Activated CD8-positive, alpha-beta T cell treated with anti-CD3 and anti-CD28 coated beads for 36 hours (primary cell): ENCODE data around the gene NBEA. TPM values are rescaled to one million over a fixed set of nuclear protein-coding genes. Genes with fewer than 3 reads are reported as not detected.

Source experiments
- ATAC-seq: fragments of 200-7000 bp; cut with Tn5 transposase; one replicate; pipeline ENCODE4 v1.10.0; 2021; ENCODE audit warnings: mild to moderate bottlenecking, moderate library complexity
- CTCF ChIA-PET: fragments of 350-600 bp; sonication (Branson Sonifier 250); formaldehyde crosslinking; loops from one replicate; lab custom pipeline; 2021; ENCODE audit warnings: antibody characterized with exemption; lab: Charles Lee
- POLR2A ChIA-PET: fragments of 350-600 bp; sonication (Branson Sonifier 250); formaldehyde crosslinking; loops from one replicate; lab custom pipeline; 2021; ENCODE audit warnings: antibody characterized with exemption; lab: Charles Lee
- DNase-seq: peaks from one replicate; pipeline ENCODE4 v3.0.0-alpha.2; 2020
- H3K27ac Mint-ChIP-seq: one replicate; pipeline ENCODE4 v1.8.0; 2021; ENCODE audit warnings: mild to moderate bottlenecking, mixed read lengths
- H3K27me3 Mint-ChIP-seq: one replicate; pipeline ENCODE4 v1.8.0; 2021; ENCODE audit warnings: mixed read lengths
- H3K36me3 Mint-ChIP-seq: one replicate; pipeline ENCODE4 v1.8.0; 2021; ENCODE audit warnings: low read depth, mixed read lengths
- H3K4me1 Mint-ChIP-seq: one replicate; pipeline ENCODE4 v1.8.0; 2021; ENCODE audit warnings: low read depth, mixed read lengths
- H3K4me3 Mint-ChIP-seq: one replicate; pipeline ENCODE4 v1.8.0; 2021; ENCODE audit warnings: mild to moderate bottlenecking, moderate library complexity, mixed read lengths
- H3K9me3 Mint-ChIP-seq: one replicate; pipeline ENCODE4 v1.8.0; 2021; ENCODE audit warnings: mixed read lengths
- intact Hi-C: fragments of 100-400 bp; cut with micrococcal nuclease; formaldehyde crosslinking; loops from one replicate; pipeline ENCODE4 v1.10.0; 2022
- total RNA-seq, 2 experiments: library from RNA; stranded (reverse); gene quantifications; one replicate each; pipeline ENCODE4 v1.2.3, GENCODE V29; 2021
- TF ChIP-seq, protein P1 (sequence below): fragments of 200-600 bp; IDR thresholded peaks from one replicate; pipeline ENCODE4 v1.8.0; 2022; ENCODE audit warnings: antibody characterized with exemption, mild to moderate bottlenecking

Gene NBEA
- total RNA-seq, 2 experiments from 2014 or later = 0.38 to 0.60 TPM

DNA sequence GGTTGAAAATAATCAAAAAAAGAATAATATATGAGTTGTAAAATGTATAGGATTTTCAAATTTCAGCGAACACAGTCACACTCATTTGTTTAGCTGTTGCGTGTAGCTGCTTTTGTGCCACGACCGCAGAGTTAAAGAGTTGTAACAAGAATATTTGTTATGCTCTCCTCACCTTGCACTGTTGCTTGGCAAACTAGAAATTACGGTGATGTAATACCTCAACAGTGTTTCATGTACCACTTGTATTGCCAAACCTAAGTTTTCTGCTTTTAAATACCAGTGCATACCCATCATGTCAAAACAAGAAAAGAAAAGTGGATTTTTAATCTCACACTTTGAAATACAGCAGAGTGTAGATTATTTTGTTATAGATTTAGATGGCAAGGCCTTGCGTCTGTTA lies 201.1 kb downstream of the NBEA start:
- no peaks in the 10 kb centered on the region for H3K9me3 Mint-ChIP-seq
- H3K27ac Mint-ChIP-seq = no peak overlapping the region
- ChIA-PET CTCF (no interaction called here), POLR2A (no interaction called here)
- H3K4me1 Mint-ChIP-seq = peaks cover 5% of the 10 kb centered on the region
- TF ChIP-seq, protein P1, sequence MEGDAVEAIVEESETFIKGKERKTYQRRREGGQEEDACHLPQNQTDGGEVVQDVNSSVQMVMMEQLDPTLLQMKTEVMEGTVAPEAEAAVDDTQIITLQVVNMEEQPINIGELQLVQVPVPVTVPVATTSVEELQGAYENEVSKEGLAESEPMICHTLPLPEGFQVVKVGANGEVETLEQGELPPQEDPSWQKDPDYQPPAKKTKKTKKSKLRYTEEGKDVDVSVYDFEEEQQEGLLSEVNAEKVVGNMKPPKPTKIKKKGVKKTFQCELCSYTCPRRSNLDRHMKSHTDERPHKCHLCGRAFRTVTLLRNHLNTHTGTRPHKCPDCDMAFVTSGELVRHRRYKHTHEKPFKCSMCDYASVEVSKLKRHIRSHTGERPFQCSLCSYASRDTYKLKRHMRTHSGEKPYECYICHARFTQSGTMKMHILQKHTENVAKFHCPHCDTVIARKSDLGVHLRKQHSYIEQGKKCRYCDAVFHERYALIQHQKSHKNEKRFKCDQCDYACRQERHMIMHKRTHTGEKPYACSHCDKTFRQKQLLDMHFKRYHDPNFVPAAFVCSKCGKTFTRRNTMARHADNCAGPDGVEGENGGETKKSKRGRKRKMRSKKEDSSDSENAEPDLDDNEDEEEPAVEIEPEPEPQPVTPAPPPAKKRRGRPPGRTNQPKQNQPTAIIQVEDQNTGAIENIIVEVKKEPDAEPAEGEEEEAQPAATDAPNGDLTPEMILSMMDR = no peak
- peaks cover 2% of the 10 kb centered on the region for H3K36me3 Mint-ChIP-seq
- no peak overlapping the region for H3K4me3 Mint-ChIP-seq
- no peaks in the 10 kb centered on the region for H3K27me3 Mint-ChIP-seq
- intact Hi-C loops = no loop called here
- DNase-seq (no peak), ATAC-seq (no peak)

DNA sequence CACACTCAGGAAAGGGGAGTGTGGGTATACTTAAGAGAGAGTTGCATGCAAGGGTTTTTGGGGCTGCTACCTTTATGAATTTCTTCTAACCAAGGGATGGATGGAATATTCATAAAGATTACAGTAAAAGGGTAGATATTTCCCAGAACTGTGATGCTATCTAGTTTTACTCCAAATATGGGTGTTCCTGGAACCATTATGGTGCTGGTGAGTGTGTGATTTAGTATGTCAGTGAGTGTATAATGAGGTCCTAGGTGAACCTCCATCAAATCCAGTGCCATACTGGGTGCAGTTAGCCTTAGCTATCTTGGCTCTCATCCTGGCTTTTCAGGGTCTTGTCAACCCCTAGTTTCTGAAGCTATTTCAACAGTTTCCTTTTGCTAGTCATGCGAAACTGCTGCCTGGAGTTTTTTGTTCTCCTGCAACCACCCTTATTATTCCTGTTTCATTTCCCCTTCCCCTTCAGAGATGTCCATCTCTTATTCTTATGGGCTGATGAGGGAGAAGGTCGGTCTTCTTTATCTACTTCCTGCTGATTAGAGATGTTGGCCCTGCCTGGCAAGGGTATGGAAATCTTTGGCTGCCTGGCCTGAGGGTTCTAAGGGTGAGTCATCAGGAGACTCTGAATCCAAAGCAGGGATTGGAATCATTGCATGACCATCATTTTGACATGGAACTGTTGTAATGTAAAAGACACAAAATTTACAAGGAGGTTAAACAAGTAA lies 202.3 kb downstream of the NBEA start:
- no peak overlapping the region for H3K27ac Mint-ChIP-seq
- DNase-seq (no peak), ATAC-seq (no peak)
- peaks cover 5% of the 10 kb centered on the region for H3K4me1 Mint-ChIP-seq
- intact Hi-C loops = no loop called here
- TF ChIP-seq, protein P1 = no peak
- POLR2A ChIA-PET = no interaction called here
- CTCF ChIA-PET = no interaction called here
- H3K36me3 Mint-ChIP-seq = peaks cover 2% of the 10 kb centered on the region
- no peaks in the 10 kb centered on the region for H3K9me3 Mint-ChIP-seq
- H3K4me3 Mint-ChIP-seq = no peak overlapping the region
- H3K27me3 Mint-ChIP-seq = no peaks in the 10 kb centered on the region

DNA sequence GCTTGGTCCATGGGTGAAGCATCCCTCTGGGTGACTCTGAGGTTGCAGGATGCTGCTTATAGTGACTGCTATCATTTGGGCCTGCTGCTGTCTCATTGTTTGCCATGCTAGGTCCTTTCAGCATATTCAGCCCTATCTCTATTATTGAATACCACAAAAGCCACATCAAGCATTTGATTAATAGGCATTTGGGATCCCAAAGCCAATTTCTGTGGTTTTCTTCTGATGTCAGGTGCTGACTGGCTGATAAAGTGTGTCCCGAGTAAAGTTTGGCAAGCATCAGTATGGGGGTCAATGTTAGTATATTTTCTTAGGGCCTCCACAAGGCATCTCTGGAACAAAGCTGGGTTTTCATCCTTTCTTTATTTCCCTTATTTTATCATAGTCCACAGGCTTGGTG lies 204.6 kb downstream of the NBEA start:
- H3K27me3 Mint-ChIP-seq = no peaks in the 10 kb centered on the region
- CTCF ChIA-PET = no interaction called here
- ATAC-seq (no peak), DNase-seq (no peak)
- TF ChIP-seq, protein P1 = no peak
- no peak overlapping the region for H3K4me3 Mint-ChIP-seq
- H3K4me1 Mint-ChIP-seq = no peaks in the 10 kb centered on the region
- POLR2A ChIA-PET = no interaction called here
- no peaks in the 10 kb centered on the region for H3K36me3 Mint-ChIP-seq
- H3K9me3 Mint-ChIP-seq = no peaks in the 10 kb centered on the region
- intact Hi-C loops = no loop called here
- no peak overlapping the region for H3K27ac Mint-ChIP-seq

DNA sequence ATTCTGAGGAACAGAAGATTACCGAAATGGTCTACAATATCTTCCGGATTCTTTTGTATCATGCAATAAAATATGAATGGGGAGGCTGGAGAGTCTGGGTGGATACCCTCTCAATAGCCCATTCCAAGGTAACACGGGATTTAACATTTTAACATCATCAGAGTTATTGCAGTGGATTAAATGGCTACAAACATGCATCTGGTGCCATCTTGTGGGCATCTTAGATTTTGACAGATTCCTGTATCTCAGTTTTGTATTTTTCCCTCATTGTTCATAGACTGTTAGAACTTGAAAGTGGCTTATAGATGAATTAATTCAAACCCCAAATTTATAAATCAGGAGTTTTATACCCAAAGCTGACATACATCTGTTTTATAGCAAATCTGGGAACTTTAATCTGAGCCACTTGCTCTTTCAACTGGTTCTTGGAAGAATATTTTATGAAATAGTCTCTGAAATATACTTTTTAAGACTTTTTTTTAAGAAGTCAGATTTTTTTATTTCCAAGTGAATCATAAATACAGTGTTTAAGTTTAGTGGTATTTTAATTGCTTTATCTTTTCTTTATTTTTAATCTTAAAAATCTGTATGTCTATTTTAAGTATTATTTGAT lies 215.2 kb downstream of the NBEA start:
- DNase-seq (peak; percentile 40), ATAC-seq (peak; percentile 51)
- intact Hi-C loops = no loop called here
- H3K4me3 Mint-ChIP-seq = no peak overlapping the region
- TF ChIP-seq, protein P1 = peak; percentile 76
- CTCF ChIA-PET = interaction anchor here (1.2 to 1.8 kb wide), 2 partner anchors 10 to 17 kb away, joined by 3 to 5 read pairs; no protein-coding TSS in a partner anchor
- H3K4me1 Mint-ChIP-seq = peaks cover under 1% of the 10 kb centered on the region
- H3K9me3 Mint-ChIP-seq = no peaks in the 10 kb centered on the region
- no peak overlapping the region for H3K27ac Mint-ChIP-seq
- POLR2A ChIA-PET = no interaction called here
- no peaks in the 10 kb centered on the region for H3K27me3 Mint-ChIP-seq
- H3K36me3 Mint-ChIP-seq = no peaks in the 10 kb centered on the region

DNA sequence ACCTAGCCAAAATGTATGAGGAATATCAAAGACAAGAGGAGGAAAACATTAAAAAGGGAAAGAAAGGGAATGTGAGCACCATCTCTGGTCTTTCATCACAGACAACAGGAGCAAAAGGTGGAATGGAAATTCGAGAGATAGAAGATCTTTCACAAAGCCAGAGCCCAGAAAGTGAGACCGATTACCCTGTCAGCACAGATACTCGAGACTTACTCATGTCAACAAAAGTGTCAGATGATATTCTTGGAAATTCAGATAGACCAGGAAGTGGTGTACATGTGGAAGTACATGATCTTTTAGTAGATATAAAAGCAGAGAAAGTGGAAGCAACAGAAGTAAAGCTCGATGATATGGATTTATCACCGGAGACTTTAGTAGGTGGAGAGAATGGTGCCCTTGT lies 217.0 kb downstream of the NBEA start:
- no peaks in the 10 kb centered on the region for H3K36me3 Mint-ChIP-seq
- intact Hi-C loops = no loop called here
- H3K4me1 Mint-ChIP-seq = peaks cover 3% of the 10 kb centered on the region

More for the DNA sequence above, 217.0 kb downstream of the NBEA start:
- Mint-ChIP-seq H3K4me3 (no peak overlapping the region), H3K27ac (no peak overlapping the region), H3K27me3 (no peaks in the 10 kb centered on the region), H3K9me3 (no peaks in the 10 kb centered on the region)
- DNase-seq = no peak
- ChIA-PET POLR2A (no interaction called here), CTCF (interaction anchor here (1.8 kb wide), 1 partner anchor 18 kb away, joined by 5 read pairs; no protein-coding TSS in a partner anchor)
- no peak for ATAC-seq
- TF ChIP-seq, protein P1 = no peak
